Kidney epithelial cell (primary cell): ENCODE results near the gene ADAM33. TPM values are rescaled to one million over a fixed set of nuclear protein-coding genes. Genes with fewer than 3 reads are reported as not detected.

Experiments used
- DNase-seq: peaks from one replicate; pipeline ENCODE4 v3.0.0-alpha.2; 2010; ENCODE audit warnings: low read depth
- H3K27me3 ChIP-seq: 2 replicates; pipeline ENCODE4 v1.6.0; 2011; ENCODE audit warnings: low read length; ENCODE audit not compliant: control insufficient read depth, insufficient read depth
- H3K36me3 ChIP-seq: 2 replicates; pipeline ENCODE4 v1.5.1; 2011; ENCODE audit warnings: low read length; ENCODE audit not compliant: control insufficient read depth, insufficient read depth
- H3K4me3 ChIP-seq: 2 replicates; pipeline ENCODE4 v1.5.1; 2011; ENCODE audit warnings: low read depth, mild to moderate bottlenecking, control low read depth, low read length
- CTCF ChIP-seq: IDR thresholded peaks from 2 replicates; pipeline ENCODE4 v1.5.1; 2011; ENCODE audit warnings: mild to moderate bottlenecking, moderate library complexity, low read length, control low read depth, inconsistent platforms; ENCODE audit not compliant: insufficient read depth, poor library complexity, severe bottlenecking
- total RNA-seq: library from RNA; depleted of rRNA; stranded (reverse); fragments of >200 nt; gene quantifications from 2 replicates; pipeline ENCODE4 v1.2.3, GENCODE V29; 2015

The ADAM33 gene
- total RNA-seq, 1 donor from 2014 or later: 0.13 TPM

- TF ChIP-seq CTCF: no peak
- H3K27me3 ChIP-seq: no peaks in the 10 kb centered on the region
- no peak overlapping the region for H3K4me3 ChIP-seq
- H3K36me3 ChIP-seq: no peaks in the 10 kb centered on the region
- no peak for DNase-seq
These were observed 49.4 kb downstream of the ADAM33 start for GRCh38 chr20:3632311-3633004.

GRCh38 chr20:3631534-3631933, 50.3 kb downstream of the ADAM33 start:
- Histone ChIP-seq H3K4me3 (no peak overlapping the region), H3K27me3 (no peaks in the 10 kb centered on the region), H3K36me3 (no peaks in the 10 kb centered on the region)
- TF ChIP-seq CTCF: no peak
- DNase-seq: no peak

GRCh38 chr20:3630429-3630828, 51.4 kb downstream of the ADAM33 start:
- no peak for TF ChIP-seq CTCF
- Histone ChIP-seq H3K27me3 (no peaks in the 10 kb centered on the region), H3K36me3 (no peaks in the 10 kb centered on the region), H3K4me3 (no peak overlapping the region)
- no peak for DNase-seq

- Histone ChIP-seq H3K4me3 (no peak overlapping the region), H3K27me3 (no peaks in the 10 kb centered on the region), H3K36me3 (no peaks in the 10 kb centered on the region)
- no peak for TF ChIP-seq CTCF
- DNase-seq: no peak
These were observed 51.9 kb downstream of the ADAM33 start for GRCh38 chr20:3629893-3630292.

GRCh38 chr20:3628502-3629314, 53.1 kb downstream of the ADAM33 start:
- Histone ChIP-seq H3K27me3 (no peaks in the 10 kb centered on the region), H3K4me3 (no peak overlapping the region), H3K36me3 (no peaks in the 10 kb centered on the region)
- DNase-seq: no peak
- TF ChIP-seq CTCF: no peak
